ENCODE measurements around the gene NUMB.

NUMB gene

DNA sequence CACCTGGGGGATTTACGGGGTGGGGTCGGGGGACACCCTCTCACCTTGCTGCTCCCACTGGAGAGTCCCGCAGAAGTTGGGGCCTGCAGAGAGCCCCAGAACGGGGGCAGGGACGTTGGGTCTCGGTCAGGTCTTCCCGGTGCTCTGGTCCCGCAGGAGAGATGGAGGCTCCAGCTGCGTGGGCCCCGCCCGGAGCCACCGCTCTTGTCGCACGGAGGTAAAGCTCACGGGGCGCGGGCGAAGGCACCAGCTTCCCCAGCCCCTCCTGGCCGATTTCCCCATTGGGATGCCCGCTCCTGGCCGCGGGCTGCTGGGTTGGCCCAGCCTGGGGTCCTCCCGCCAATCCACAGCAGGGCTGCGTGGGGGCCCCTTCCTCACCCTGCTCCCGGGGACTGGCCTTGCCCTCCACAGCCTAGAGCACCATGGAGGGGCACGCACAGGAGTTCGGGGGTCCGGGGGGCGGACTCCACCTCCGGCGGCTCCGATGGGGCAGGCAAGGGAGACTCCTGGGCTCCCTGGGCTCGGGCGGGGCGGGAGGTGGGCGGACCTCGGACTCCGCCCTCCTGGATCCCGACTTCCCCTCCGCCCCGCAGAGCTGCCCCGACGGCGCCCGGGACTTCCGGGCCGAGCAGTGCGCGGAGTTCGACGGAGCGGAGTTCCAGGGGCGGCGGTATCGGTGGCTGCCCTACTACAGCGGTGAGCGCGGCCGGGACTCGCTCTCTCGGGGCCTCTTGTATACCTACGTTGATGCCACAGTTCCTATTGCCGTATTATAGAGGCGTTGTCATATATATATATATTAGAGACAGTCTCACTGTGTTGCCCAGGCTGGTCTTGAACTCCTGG, 212.6 kb downstream of the NUMB start:
- DNase-seq (ENCODE audit: low spot score) = no peak

DNA sequence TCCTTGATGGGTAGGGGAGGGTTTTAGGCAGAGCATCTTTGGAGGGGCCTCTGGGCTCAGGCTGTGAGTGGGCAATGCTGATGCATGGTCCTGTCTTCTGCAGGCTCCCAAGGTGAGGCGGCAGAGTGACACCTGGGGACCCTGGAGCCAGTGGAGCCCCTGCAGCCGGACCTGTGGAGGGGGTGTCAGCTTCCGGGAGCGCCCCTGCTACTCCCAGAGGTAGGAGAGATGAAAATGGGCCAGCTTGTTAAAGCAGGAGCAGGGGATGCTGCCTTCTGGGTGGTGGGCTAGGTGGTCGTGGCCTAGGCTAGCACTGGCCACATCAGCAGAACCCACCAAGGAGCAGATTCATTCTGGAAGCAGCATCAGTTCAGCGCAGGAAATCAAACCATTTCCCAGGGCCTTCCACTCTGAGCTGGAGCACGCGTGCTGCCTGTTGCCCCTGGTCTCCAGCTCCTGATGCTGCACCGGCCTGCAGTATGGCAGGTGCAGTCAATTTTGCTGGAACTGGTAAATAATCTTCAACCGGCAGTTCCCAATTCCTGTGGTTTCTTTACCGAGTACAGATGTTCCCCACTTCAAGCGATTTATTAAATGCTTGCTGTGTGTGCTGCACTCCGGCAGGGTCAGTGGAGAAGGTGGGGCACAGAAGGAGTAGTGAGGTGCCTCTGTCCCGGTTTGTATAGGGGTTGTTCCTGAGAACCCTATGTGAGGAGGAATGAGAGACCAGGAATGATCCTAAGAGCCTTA, 213.6 kb downstream of the NUMB start:
- DNase-seq (ENCODE audit: low spot score) = no peak

DNA sequence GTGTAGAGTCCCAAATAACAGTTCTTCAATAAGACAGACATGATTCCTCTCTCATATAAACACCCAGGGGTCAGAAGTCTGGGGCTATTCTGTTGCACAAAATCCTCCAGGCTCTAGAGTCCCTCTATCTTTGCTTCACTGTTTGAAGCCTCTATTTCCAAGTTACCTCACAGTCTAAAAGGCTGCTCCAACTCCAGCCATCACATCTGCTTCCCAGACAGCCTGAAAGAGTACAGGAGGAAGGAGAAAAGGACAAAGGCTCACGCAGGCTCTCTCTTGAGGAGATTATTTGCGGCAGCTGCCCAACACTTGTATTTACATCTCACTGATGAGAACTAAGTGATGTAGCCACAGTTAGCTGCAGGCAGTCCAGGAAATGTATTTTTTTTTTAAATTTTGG, 214.6 kb downstream of the NUMB start:
- no peak for DNase-seq (ENCODE audit: low spot score)

GRCh38 chr14:73243341-73243740, 215.0 kb downstream of the NUMB start:
- DNase-seq (ENCODE audit: low spot score) = no peak

- no peak for DNase-seq (ENCODE audit: low spot score)
These were observed 215.9 kb downstream of the NUMB start for GRCh38 chr14:73242357-73242901.

- no peak for DNase-seq (ENCODE audit: low spot score)
These were observed 216.7 kb downstream of the NUMB start for GRCh38 chr14:73241481-73242165.

- DNase-seq (ENCODE audit: low spot score) = no peak
These were observed 217.4 kb downstream of the NUMB start for GRCh38 chr14:73240816-73241480.

DNA sequence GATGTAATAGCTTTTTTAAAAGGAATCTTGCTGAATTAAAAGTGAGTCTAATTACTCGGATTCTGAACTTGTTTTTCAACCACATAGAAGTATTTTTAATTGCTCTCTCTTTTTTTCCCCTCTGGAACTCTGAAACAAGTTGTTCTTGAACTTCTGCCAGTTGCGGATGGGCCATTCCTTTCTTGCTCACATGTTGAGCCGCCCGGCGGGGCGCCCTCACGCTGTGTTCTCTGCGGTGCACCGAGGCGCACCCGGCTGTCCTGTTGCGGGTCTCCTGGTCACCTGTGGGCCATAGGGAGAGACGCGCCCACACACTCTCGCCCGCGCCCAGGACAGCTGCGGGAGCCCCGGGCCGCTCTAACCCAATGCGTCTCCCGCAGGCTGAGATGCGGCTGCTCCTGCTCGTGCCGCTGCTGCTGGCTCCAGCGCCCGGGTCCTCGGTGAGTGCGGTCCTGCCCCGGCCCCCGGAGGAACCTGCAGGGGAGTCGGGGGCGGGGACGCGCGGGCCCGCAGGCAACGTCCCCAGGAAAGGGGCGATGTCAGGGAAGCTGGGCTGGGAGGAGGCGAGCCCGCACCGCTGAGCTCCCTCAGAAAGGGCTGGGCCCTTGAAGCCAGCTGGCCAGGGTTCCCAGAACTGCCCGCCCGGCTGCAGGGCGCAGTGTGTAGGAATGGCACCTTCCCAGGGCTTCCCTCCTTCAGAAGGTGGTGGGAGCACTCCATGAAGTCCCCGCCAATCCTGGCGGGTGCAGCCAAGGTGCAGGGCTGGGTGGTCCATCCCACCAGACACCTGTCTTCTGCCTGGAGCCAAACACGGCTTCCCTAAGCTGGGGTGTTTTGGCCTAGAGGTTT, 218.7 kb downstream of the NUMB start:
- peak; percentile 53 for DNase-seq (ENCODE audit: low spot score)

DNA sequence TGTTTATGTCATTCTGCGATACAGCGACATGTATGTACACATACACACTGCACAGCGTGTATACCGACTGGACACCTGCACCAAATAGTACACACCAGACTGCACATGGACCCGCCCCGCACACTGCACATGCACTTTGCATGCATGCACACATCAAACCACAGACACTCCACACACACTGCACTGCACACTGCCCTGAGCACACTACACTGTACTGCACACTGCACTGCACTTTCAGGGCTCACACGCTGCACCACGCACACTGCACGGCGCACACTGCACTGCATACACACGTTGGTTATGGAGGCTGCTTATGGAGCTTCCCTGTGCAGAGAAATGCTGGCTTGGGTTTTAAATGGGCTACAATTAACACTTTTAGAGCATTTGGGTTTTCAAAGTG, 219.4 kb downstream of the NUMB start:
- DNase-seq (ENCODE audit: low spot score) = no peak

GRCh38 chr14:73238424-73238852, 219.9 kb downstream of the NUMB start:
- DNase-seq (ENCODE audit: low spot score) = no peak

DNA sequence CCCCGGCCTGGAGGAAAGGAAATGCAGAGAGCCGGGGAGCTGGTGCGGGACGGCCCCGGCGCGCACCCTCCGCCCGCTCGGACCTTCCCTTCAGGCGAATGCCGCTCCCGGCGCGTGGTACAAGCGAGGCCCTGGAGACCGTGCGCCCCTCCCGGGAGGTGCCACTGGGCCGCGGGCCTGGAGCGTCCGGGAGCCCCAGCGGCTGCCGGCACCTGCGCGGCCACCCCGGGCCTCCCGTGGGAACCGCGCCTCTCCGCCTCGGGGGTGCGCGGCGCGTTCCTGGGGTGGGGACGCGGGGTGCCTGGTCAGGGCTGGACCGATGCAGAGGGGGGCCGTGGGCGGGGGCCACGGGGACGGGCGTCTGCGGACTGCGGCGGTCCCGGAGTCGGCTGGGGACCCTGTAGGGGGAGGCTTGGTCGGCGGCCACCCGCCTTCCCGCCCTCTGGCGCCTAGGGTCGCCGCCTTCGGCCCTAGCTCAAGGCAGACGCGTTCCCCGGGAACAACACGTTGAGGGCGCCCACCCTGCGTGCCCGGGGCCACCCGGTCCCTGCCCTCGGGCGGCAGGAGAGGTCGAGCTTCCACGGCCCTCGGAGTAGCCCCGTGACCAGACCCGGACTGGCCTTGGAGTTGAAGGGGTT, 220.4 kb downstream of the NUMB start:
- no peak for DNase-seq (ENCODE audit: low spot score)

- no peak for DNase-seq (ENCODE audit: low spot score)
These were observed 221.0 kb downstream of the NUMB start, which contains the start of gene PAPLN for GRCh38 chr14:73237219-73237785. Gene PAPLN, plus strand, starts transcription at chr14:73237506. Its CDS starts 2,273 bp downstream, at chr14:73239779.

DNA sequence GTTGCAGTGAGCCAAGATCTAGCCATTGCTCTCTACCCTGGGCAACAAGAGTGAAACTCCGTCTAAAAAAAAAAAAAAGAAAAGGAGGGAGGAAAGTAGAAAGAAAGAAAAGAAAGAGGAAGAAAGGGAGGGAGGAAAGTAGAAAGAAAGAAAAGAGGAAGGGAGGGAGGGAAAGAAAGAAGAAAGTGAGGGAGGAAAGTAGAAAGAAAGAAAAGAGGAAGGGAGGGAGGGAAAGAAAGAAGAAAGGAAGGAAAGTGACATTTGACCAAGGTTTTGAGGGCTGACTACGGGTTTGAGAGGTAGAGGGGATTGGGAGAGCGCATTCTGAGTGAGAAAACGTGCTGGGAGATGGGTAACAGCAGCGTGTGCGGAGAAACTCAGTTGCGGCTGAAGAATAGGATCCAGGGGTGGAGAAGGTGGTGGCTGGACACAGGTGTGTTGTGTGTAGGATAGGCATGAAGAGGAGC, 221.6 kb downstream of the NUMB start:
- DNase-seq (ENCODE audit: low spot score) = no peak

GRCh38 chr14:73236157-73236556, 222.2 kb downstream of the NUMB start:
- no peak for DNase-seq (ENCODE audit: low spot score)

GRCh38 chr14:73235531-73236155, 222.7 kb downstream of the NUMB start:
- DNase-seq (ENCODE audit: low spot score) = no peak

DNA sequence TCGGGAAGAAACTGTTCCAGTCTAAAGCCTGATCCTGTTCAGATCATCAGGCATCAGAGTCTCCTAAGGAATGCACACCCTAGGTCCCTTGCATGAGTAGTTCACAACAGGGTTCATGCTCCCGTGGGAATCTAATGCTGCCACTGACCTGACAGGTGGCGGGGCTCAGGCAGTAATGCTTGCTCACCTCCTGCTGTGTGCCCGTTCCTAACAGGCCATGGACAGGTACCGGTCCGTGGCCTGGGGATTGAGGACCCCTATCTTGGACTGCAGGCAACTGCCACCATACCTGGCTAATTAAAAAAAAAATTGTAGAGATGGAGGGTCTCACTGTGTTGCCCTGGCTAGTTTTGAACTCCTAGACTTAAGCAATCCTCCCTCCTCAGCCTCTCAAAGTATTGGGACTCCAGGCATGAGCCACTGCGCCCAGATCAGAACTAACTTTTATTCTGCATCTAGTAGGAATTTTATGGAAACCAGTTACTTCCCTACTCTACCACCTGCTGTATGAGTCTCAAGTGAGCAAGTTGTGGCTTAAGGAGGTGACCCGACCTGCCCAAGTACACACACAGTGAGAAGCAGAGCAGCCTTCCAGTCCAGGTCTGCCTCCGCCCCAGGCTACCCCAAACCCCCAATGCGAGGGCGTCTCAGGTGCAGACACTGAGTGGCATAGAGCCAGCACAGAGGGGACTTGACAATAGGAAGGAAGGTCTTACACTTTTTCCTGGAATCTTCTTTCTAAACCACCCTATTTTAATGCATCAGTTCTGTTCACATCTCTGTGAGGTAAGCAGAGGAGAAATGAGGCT, 223.6 kb downstream of the NUMB start:
- DNase-seq (ENCODE audit: low spot score) = no peak

- DNase-seq (ENCODE audit: low spot score) = no peak
These were observed 224.3 kb downstream of the NUMB start for GRCh38 chr14:73234029-73234428.

DNA sequence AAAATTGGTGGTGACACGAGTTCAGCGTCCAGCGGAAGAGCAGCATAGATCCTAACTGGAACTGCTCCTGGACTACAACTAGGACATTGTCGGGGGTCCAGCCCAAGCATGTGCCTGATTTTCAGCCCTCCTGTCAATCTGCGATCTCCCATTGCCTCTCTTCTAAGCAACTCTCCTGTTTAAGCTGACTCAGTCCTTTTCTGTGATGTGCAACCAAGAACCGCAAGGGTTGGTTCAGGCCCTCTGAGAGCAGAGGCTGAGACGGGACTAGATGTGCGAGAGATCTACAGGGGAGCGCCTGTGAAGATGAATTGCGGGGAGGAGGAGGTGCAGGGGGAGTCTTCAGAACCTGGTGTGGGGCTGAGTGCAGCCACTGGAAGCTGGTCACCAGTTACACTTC, 224.8 kb downstream of the NUMB start:
- DNase-seq (ENCODE audit: low spot score) = no peak

DNA sequence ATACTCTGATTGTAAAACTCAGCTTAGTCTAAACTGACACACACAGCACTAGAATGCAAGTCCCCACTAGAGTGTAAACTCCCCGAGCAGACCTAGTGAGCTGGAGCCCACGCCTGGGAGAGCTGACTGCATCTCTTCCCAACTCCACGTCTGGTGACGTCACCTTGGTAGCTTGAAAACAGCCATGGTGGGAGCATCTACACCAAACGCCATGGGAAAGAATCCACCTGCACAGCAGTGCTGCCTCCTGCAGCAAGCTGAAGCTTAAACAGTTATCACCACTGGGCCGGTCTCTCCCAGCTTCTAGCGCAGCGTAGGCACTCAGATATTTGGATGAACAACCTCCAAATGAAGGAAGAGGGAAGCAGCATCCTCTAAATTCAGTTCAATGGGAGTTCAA, 225.4 kb downstream of the NUMB start:
- DNase-seq (ENCODE audit: low spot score) = no peak

All from globus pallidus (tissue), 1 donor.